Islet precursor cell (in vitro differentiated cells): ENCODE measurements around the gene DTX2.
"Not testable (repeated sequence)": the region's sequence is repeated elsewhere in the genome, so short reads cannot be mapped to it uniquely, and the experiment has no call there.

Source experiments
- DNase-seq: peaks from one replicate; pipeline ENCODE4 v3.0.0-alpha.2; 2018

The DTX2 gene

DNA sequence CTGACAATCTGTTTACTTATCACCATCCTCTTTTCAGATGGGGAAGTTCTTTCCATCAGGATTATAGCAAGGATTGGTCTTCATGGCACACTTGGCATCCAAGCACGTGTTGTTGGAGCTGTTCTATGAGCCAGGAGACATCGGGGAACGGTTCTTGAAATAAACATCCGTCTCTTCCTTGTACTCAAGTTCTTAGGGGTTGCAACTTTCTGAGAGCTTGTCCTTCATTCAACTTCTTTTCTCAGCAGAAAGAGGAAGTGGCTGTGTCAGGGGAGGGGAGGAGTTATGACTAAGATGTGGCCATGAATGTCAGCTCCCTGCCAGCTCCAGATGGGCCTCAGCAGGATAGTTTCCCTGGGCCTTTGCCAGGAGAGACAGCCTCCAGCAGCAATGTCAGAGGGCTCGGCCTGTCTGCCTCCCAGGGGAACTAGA lies 15.9 kb upstream of the DTX2 start:
- not testable (repeated sequence) for DNase-seq

DNA sequence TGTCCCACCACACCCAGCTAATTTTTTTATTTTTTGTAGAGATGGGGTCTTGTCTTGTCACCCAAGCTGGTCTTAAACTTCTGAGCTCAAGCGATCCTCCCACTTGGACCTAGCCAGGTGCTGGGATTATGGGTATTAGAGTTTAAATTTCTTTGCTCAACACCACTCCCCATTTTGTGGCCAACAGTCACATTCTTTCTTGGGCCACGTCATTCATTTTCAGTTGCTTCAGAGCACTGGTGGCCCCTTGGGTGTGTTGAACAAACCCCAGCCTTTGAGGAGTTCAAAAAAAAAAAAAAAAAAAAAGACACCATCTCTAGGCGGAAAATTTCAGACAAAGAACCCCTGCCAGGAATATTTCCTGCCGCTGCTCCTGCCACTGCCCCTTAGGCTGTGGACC lies 4.5 kb upstream of the DTX2 start:
- not testable (repeated sequence) for DNase-seq

DNA sequence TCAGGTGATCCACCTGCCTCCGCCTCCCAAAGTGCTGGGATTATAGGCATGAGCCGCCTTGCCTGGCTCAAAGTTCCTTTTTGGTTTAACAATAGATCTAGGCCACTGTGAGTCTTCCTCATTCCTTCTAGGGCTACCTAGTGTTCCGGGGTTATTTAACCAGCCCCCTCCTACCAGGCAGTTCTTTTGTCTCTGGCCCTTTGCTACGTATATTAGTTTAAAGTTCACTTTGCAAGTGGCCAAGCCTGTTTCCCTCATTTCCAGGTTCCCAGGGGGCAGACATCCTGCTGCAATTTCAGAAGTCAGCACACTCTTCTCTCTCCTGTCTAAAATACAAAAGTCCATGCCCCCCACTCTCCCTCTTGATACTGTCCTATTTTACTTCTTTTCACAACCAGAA lies 3.0 kb upstream of the DTX2 start:
- not testable (repeated sequence) for DNase-seq

DNA sequence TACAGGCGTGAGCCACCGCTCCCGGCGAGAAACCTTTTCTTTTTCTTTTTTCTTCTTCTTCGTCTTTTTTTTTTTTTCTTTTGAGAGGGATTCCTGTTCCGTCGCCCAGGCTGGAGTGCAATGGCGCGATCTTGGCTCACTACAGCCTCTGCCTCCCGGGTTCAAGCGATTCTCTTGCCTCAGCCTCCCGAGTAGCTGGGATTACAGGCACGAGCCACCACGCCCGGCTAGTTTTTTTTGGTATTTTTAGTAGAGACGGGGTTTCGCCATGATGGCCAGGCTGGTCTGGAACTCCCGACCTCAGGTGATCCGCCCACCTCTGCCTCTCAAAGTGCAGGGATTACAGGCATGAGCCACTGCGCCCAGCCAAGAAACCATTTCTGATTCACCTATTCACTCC lies 742 bp upstream of the DTX2 start:
- DNase-seq = not testable (repeated sequence)

DNA sequence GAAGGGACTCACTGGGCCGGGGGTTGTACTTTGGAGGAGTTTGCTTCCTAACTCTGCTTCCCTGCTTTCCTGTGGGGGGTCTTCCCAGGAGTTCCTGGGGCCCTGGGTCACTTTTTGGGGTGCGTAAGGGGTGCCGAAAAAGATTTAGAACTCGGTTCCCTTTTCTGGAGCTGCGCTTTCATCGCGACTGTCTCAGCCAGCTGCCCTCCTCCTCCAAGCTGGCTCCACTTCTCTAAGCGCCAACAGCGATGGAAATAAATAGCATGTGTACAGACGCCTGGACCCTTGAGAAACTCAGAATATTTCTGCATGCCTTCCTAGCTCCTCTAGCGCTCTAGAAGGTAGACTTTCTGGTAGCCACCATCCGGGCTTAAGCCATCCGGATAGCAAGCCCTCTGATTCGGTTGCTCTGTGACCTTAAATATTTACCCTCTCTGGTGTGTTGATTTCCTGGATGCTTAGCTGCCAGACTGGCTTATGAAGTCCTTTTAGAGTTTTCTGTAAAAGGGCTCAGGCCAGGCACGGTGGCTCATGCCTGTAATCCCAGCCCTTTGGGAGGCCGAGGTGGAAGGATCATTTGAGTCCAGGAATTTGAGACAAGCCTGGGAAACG lies 868 bp downstream of the DTX2 start:
- not testable (repeated sequence) for DNase-seq

DNA sequence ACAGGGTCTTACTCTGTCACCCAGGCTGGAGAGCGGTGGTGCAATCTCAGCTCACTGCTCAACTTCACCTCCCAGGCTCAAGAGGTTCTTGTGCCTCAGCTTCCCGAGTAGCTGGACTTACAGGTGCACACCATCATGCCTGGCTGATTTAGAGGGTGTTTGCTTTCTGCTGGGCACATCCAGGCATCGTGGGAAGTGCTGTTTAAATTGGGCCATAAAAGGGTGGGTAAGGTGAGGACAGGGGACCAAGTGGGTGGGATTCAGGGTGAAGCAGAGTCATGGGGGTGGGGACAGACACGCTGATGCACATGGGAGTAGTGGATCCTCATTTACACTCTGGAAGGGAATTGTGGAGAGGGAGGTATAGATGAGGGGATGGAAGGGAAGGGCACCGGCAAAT lies 3.5 kb downstream of the DTX2 start:
- DNase-seq = not testable (repeated sequence)

DNA sequence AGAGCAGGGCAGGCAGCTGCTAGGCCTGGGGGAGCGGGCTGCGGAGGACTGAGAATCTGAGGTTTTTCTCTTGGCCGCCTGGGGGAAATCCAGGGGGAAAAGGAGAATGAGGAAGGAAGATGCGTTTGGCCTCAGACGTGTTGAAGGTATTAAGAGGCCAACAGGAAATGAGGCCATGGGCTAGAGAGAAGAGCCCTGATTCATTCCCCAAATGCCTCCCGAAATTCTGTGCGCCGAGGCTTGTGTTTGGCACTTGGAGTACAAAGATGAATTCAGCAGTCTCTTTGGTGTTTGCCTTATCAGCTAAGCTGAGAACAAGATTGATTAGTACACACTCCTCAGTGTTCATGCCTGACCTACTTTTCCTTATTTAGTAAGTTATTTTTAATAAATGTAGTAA lies 4.4 kb downstream of the DTX2 start:
- not testable (repeated sequence) for DNase-seq

DNA sequence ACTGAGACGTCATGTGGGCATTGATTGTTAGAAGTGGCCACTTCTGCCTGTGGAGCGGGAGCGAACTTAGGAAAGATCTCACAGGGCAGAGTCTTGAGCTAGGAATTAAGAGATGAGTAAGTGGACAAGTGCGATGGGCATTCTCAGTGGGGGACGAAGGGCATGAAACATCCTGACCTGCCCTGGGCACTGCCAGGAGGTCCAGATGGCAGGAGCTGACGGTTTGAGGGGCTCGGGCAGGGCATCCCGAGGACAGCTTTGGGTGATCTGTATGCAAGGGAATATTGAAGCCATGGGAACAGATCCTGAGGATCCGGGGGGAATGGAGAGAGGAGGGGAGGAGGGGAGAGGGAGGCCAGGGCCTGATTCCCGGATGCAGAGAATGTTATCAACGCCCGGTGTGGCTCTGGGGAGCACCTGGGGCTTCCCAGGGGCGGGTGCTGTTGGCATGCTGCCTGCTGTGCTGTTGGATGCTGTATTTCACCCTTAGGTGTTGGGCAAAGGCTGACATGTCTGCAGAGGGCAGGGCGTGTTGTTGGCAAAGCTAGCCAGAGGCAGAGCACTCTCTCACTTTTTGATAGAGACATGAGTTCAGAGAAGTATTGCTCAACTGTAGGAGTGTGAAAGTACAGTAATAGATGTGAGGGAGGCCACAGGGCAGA lies 6.4 kb downstream of the DTX2 start:
- not testable (repeated sequence) for DNase-seq

DNA sequence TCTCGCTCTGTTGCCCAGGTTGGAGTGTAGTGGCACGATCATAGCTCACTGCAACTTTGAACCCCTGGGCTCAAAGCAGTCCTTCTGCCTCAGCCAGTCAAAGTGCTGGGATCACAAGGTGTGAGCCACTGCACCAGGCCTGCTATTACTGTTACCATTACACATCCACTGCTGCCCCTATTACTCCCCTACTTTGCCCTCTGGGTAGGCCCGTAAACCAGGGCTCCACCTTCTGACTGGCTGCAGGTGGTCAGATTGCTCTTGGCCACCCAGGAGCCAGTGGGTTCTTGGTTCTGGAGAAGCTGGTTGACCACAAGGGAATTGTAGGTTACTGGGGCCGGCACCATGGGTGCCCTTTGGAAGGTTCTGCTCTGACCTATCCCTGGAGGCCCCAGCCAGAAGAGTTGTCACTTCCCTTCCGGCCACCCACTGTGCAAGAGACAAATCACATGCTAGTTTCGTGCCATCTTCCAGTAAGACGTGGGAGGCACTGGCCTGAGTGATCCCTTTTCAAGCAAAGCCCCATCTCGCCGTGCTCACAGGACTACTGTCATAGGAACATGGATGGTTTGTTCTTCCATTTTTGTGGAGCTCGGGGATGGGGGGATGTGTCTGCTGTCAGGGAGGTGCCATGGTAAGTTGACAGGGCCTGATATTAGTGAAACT lies 10.2 kb downstream of the DTX2 start:
- DNase-seq = not testable (repeated sequence)

DNA sequence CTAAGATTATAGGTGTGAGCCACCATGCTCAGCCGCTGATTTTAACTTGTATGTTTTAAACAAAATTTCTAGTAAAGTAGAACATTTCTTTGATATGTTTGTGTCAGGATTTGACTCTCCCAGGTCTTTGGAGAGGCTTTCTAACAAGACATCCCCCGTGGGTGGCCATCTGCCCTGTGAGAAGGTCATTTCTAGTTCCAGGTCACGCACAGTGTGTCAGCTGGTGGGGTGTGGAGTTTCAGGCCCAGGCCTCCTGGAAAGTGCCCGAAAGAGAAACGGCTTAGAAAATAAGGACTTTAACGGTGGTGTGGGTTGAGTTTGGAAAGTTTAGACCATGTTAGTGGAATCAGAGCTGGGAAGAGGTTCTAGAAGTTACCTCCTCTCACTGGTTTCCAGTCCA lies 11.6 kb downstream of the DTX2 start:
- not testable (repeated sequence) for DNase-seq

DNA sequence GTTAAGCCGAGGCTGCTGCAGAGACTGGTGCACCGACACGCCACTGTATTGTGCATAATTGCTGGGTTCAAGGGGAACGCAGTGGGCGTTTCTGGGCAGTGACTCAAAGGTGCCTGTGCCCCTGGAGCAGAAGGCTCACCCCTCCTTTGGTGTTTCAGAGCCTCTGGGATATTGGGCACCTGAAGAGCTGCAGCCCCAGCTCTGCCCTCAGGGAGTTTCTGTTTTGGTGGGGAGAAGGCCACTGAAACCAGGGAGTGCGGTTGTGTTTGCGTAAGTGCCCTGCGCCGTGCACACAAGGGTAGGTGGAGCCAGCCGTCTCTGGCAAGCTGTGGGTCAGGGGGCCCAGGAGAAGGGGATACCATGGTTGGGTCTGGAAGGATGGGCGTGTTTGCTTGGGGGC lies 14.8 kb downstream of the DTX2 start:
- not testable (repeated sequence) for DNase-seq

DNA sequence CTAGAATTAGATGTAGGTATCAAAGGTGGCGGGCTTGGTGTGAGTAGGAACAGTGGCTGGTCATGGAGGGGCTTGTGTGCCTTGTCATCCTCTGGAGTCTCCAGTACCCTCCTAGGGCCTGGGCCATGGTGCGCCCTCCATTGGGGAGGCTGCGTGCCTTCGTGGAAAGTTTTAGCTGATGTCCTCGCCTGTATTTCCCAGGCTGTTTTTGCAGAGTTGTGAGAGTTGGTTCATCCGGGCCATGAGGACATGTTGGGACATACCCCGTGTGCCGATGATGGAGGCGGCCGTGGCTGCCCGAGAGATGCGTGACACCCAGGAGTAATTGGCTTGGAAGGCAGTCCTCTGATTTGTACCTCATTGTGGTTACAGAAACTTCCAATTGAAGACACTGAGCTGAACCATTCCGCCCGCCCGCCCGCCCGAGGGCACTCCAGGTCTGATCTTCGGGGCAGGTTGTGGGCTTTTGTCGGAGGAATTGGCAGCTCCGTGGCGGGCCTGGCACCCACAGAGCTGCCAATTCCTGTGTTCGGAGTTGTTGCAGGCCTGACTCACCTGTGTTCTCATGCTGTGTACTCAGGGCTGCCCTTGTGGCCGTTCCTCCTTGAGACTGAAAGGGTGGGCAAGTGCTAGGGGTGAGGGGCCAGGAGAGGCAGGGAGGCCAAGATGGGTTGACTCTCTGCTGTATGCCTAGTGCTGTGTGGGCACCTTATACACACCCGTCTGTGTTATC lies 15.4 kb downstream of the DTX2 start:
- DNase-seq = not testable (repeated sequence)

DNA sequence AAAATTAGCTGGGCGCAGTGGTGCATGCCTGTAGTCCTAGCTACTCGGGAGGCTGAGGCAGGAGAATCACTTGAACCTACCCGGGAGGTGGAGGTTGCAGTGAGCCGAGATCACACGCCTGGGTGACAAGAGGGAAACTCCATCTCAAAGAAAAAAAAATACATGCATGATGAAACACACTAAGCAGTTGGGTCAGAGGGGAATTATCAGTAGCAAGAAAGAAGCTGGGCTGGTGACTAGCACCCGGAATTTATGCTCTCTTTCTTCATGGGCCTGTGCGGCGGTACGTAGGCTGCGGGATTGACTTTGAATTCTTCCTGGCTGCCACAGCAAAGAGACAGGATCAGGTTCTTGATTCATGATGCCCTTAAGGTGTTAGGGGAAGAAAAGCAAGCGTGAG lies 18.1 kb downstream of the DTX2 start:
- not testable (repeated sequence) for DNase-seq

DNA sequence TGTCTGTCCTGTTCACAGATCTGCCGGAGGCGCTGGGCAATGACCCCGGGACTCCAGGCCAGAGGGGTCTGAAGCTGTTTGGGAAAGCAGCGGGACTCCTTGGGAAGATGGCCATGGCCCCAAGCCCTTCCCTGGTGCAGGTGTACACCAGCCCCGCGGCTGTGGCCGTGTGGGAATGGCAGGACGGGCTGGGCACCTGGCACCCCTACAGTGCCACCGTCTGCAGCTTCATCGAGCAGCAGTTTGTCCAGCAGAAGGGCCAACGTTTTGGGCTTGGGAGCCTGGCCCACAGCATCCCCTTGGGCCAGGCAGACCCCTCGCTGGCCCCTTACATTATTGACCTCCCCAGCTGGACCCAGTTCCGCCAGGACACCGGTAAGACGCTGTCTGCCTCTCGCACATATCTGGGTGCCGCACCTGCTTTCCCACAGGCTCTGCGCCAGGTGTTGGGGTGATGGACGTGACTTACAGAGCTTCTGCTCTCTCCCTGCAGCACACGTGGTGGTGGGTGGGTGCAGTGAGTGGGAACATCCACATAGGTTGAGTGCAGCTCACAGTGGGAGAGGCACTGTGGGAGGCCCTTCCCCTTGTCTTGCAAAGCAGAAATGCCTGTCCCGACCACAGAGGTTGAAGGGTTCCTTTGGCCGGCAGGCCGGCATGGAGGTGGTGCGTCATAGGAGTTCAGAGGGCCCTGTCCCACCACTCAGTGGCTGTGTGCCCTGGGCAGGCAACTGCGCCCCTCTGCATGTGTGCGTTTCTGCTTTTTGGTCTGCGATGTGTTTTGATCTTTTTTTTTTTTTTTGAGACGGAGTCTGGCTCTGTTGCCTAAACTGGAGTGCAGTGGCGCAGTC lies 19.1 kb downstream of the DTX2 start:
- DNase-seq = peak; percentile 37

DNA sequence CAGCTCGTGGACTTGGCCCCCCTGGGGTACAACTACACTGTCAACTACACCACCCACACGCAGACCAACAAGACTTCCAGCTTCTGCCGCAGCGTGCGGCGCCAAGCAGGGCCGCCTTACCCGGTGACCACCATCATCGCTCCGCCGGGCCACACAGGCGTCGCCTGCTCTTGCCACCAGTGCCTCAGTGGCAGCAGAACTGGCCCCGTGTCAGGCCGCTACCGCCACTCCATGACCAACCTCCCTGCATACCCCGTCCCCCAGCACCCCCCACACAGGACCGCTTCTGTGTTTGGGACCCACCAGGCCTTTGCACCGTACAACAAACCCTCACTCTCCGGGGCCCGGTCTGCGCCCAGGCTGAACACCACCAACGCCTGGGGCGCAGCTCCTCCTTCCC lies 21.2 kb downstream of the DTX2 start:
- DNase-seq = not testable (repeated sequence)

DNA sequence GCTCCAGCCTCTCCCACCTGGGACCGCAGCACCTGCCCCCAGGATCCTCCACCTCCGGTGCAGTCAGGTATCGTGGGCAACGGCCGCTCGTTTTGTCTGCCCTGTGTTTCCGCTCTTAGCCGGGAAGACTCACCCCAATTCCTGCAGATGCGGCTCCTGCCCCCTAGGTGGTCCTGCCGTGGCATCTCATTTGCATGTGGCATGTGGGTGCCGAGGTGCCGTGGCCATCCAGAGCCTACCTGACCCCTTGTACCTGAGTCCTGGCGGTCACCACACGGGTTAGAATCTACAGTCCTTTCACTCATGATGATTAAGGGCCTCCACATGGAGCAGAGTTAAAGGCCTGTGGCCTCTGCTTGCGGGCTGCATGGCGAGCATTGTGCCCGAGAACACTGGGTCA lies 21.6 kb downstream of the DTX2 start:
- DNase-seq = not testable (repeated sequence)

DNA sequence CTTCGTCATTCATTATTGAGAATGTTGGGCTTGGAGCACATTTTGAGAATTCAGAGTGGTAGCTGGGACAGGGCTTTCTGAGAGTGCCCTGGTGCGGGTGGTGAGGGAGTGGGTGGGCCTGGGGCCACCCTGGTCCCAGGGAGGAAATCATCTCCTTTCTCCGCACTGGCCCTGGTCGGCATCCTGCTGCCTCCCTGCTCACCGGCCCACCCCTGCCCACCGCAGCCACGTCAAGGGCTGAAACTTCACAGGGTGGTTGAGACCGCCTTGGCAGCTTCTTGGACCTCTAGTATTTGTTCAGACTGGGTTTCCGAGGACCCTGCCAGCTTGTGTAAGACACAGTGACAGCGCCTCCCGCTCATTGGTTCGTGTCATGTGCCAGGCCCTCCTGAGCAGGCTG lies 22.9 kb downstream of the DTX2 start:
- DNase-seq = not testable (repeated sequence)

DNA sequence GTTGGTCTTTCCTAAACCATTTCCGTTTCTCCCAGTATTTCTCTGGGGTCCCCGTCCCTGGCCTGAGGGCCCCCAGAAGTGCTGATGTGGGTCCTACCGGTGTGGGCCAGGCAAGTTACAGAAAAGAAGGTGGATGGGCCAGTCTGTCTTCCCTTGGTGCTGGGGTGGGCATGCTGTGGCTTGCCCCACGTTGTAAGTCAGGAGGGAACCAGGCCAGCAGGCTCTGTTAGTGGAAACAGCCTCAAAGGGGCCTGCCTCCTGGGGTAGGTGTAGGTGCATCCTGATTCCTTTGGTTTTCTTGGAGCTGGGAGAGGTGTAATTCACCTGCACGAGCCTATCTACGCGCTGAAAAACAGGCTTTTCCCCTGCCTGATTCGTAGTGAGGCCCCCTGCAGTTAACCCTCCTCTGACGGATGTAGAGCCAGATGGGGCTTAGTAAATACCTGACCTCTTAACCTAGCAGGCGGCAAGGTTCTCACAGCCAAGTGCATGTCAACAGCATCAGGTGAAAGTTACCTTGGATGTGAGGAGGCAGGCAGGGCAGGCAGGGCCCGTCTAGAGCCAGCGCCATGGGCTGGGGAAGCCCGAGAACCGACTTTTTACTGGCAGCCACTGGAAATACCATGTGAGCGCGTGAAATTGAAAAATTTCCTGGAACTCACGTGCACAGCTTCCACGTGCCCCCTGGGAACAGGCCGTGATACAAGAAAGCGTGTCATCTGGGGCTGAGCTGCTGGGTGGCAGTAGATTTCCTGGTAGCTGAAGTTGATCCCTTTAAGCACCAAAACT lies 24.5 kb downstream of the DTX2 start:
- DNase-seq = not testable (repeated sequence)

DNA sequence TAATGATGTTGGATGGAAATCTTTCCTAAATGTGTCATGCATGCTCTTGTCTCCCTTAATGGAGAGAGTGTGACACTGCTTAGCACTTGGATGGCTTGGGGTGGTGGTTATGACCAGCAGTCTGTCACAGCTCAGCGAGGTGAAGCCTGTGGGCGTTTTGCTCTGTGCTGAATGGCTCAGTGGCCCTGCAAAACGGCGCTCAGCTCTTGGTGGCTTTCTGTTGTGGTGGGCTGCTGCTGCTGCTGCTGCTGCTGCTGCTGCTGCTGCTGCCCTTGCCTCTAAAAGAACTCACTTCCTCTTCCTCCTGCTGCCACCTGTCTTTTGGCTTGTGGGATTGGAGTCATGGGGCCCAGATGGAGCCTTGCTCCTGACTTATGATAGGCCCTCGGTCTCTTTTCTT lies 25.1 kb downstream of the DTX2 start:
- not testable (repeated sequence) for DNase-seq

DNA sequence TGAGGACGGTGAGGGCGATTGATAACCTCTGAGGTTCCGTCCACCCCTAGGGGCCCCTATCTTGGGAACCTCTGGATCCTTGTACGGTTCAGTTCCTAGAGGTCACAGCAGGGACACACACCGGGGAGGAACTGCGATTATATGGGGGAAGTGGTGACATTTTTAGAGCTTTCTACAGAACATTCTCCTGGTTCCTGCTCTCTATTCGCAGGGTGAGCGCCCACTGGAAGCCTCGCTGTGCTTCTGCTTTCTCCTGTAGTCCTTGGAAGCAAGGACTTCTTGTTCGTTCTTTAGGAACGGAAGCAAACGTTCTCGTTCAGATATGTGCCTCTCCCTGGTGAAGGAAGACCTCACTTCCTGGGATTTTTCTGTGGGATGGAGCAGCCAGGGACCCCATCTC lies 26.5 kb downstream of the DTX2 start:
- not testable (repeated sequence) for DNase-seq

DNA sequence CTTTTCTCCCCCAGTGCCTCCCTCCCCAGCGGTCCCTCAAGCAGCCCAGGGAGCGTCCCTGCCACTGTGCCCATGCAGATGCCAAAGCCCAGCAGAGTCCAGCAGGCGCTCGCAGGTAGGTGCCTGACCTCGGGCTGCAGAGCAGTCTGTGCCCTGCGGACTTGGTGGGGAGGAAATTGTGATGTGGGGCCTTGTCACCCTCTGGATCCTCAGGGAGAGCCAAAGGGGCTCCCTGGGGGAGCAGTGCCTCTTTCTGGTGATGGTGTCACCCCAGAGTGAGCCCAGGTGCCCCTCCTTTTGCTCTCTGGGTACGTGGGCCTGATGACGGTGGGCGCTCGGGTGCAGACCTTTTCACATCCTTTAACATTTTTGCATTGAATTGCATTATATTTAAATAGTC lies 30.6 kb downstream of the DTX2 start:
- not testable (repeated sequence) for DNase-seq

DNA sequence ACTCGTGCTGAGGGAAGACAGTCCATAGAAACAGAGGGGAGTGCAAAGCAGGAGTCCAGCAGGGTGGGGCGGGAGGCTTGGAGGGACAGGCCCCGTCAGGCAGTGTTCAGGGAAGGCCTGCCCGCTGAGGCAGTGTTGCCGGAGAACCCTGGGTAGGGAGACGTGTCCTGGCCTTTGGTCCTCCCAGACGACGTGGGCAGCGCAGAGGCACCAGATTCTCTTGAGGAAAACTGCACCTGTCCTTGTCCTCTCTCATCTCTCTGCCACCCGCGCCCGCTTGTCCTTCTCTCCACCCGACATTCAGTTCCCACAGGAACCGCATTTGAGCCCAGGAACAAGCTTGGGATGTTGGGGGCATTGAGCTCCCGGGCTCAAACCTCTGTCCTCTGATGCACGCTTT lies 34.2 kb downstream of the DTX2 start:
- DNase-seq = not testable (repeated sequence)
